Left lobe of liver (tissue), 2 donors: ENCODE measurements around the gene CYTH1. TPM values are rescaled to one million over a fixed set of nuclear protein-coding genes. Genes with fewer than 3 reads are reported as not detected.

ENCODE experiments used
- ATAC-seq: fragments of 200-7000 bp; cut with Tn5 transposase; one replicate; pipeline ENCODE4 v1.9.1; 2020; ENCODE audit warnings: mild to moderate bottlenecking, moderate library complexity
- DNase-seq: peaks from one replicate; pipeline ENCODE4 v3.0.0-alpha.2; 2020; ENCODE audit warnings: low spot score
- total RNA-seq: library from RNA; stranded (reverse); gene quantifications from one replicate; pipeline ENCODE4 v1.2.1, GENCODE V29; 2021
- donor health status: DM: no; HTN: no; CAD: no; lungs with moderate emphysema.
- donor health status: DM: no; HTN: yes; CAD: no.

The CYTH1 gene
- total RNA-seq, 1 donor from 2014 or later, result 32.1 TPM

- DNase-seq, result no peak
- no peak for ATAC-seq
Observed at GRCh38 chr17:78634154-78634553, 147.9 kb downstream of the CYTH1 start.

- ATAC-seq (no peak), DNase-seq (no peak)
Observed at GRCh38 chr17:78629436-78629995, 152.6 kb downstream of the CYTH1 start.

GRCh38 chr17:78628547-78629435, 153.3 kb downstream of the CYTH1 start:
- ATAC-seq (no peak), DNase-seq (no peak)

- no peak for DNase-seq
- ATAC-seq, result no peak
Observed at GRCh38 chr17:78624324-78625151, 157.5 kb downstream of the CYTH1 start.

Other genes with a start within 250 kb of the CYTH1 start
- not detected for gene DNAH17, start 204.9 kb downstream of the CYTH1 start, total RNA-seq
- 21.8 TPM for gene USP36, start 58.5 kb upstream of the CYTH1 start, total RNA-seq
- 0.33 TPM for gene CEP295NL, start 120.9 kb upstream of the CYTH1 start, total RNA-seq
- 26.4 TPM for gene TIMP2, start 143.1 kb upstream of the CYTH1 start, total RNA-seq
- 141 TPM for gene LGALS3BP, start 197.7 kb upstream of the CYTH1 start, total RNA-seq
- 20.4 TPM for gene CANT1, start 227.5 kb upstream of the CYTH1 start, total RNA-seq
- 15.5 TPM for gene C1QTNF1, start 241.9 kb upstream of the CYTH1 start, total RNA-seq